H1 (cell line): Measurements from ENCODE around the gene DRC7. TPM values are rescaled to one million over a fixed set of nuclear protein-coding genes. Genes with fewer than 3 reads are reported as not detected.

Source experiments
- CTCF ChIA-PET: fragments of 300-600 bp; sonication (Branson Sonifier 250); formaldehyde crosslinking; loops from one replicate; lab custom pipeline; 2021; ENCODE audit not compliant: partially characterized antibody; lab: Charles Lee
- POLR2A ChIA-PET: fragments of 300-600 bp; sonication (Branson Sonifier 250); formaldehyde crosslinking; loops from one replicate; lab custom pipeline; 2021; ENCODE audit warnings: inconsistent platforms; ENCODE audit not compliant: partially characterized antibody; lab: Charles Lee
- DNase-seq, 2 experiments: peaks; one replicate each; pipeline versions ENCODE4 v3.0.0 to v3.0.0-alpha.2; 2010 to 2022; ENCODE audit warnings: low spot score in 2 of 2, low read depth in 1 of 2, mixed read lengths in 1 of 2
- FAIRE-seq: peaks from 2 replicates; lab custom pipeline; 2011; peaks lifted over from hg19 to GRCh38; lab: Jason Lieb, UNC
- H2AFZ ChIP-seq: 2 replicates; pipeline ENCODE4 v1.8.1; 2012; ENCODE audit warnings: low read length, inconsistent platforms
- H2AK5ac ChIP-seq: 2 replicates; pipeline ENCODE4 v1.6.1; 2013; ENCODE audit warnings: low read depth, low read length
- H2BK120ac ChIP-seq: replicated peaks from 2 replicates; pipeline ENCODE3; 2013; ENCODE audit warnings: low read depth, low read length, inconsistent platforms
- H2BK12ac ChIP-seq: 2 replicates; pipeline ENCODE4 v1.6.1; 2013; ENCODE audit warnings: low read depth, low read length
- H2BK15ac ChIP-seq: 2 replicates; pipeline ENCODE4 v1.6.1; 2013; ENCODE audit warnings: low read length
- H2BK20ac ChIP-seq: 2 replicates; pipeline ENCODE4 v1.6.1; 2013; ENCODE audit warnings: low read length
- H2BK5ac ChIP-seq: 2 replicates; pipeline ENCODE4 v1.6.1; 2013; ENCODE audit warnings: low read depth, low read length
- H3K14ac ChIP-seq: 2 replicates; pipeline ENCODE4 v1.6.1; 2013; ENCODE audit warnings: inconsistent platforms; ENCODE audit not compliant: insufficient read length
- H3K18ac ChIP-seq: 2 replicates; pipeline ENCODE4 v1.6.1; 2013; ENCODE audit warnings: low read length; ENCODE audit errors: extremely low read depth
- H3K23ac ChIP-seq: 2 replicates; pipeline ENCODE4 v1.6.1; 2013; ENCODE audit warnings: inconsistent platforms; ENCODE audit not compliant: insufficient read length
- H3K23me2 ChIP-seq: 2 replicates; pipeline ENCODE4 v1.6.1; 2013; ENCODE audit warnings: low read depth, low read length
- H3K27ac ChIP-seq: 2 replicates; pipeline ENCODE4 v1.6.1; 2011; ENCODE audit warnings: low read depth, low read length, inconsistent platforms
- H3K27me3 ChIP-seq, 4 experiments: replicated peaks in 1 of 4; 1 replicate in 1 of 4; 2 replicates in 3 of 4; pipeline versions ENCODE4 v1.6.1 to v1.8.1; 2011 to 2013; ENCODE audit warnings: low read length in 3 of 4, mild to moderate bottlenecking in 3 of 4, inconsistent platforms in 2 of 4, mixed read lengths in 2 of 4, moderate library complexity in 1 of 4; ENCODE audit not compliant: control insufficient read depth in 3 of 4, insufficient read depth in 3 of 4; ENCODE audit errors: extremely low read depth in 1 of 4
- H3K36me3 ChIP-seq, 4 experiments: 2 replicates each; pipeline versions ENCODE4 v1.6.1 to v1.8.1; 2011 to 2013; ENCODE audit warnings: mild to moderate bottlenecking in 4 of 4, low read length in 3 of 4, moderate library complexity in 2 of 4, control low read depth in 1 of 4, inconsistent platforms in 1 of 4; ENCODE audit not compliant: insufficient read depth in 4 of 4, control insufficient read depth in 2 of 4
- H3K4ac ChIP-seq: replicated peaks from 2 replicates; pipeline ENCODE3; 2013; ENCODE audit warnings: low read length, low read depth, mixed read lengths, inconsistent platforms; ENCODE audit not compliant: insufficient read length
- H3K4me1 ChIP-seq, 4 experiments: replicated peaks in 1 of 4; 1 replicate in 1 of 4; 2 replicates in 3 of 4; pipeline versions ENCODE4 v1.6.1 to v1.8.1; 2011 to 2013; ENCODE audit warnings: low read length in 3 of 4, inconsistent platforms in 2 of 4, mixed read lengths in 1 of 4; ENCODE audit not compliant: insufficient read depth in 4 of 4, control insufficient read depth in 3 of 4
- H3K4me2 ChIP-seq, 2 experiments: 2 replicates each; pipeline versions ENCODE4 v1.6.1 to v1.8.1; 2011 to 2013; ENCODE audit warnings: low read depth in 2 of 2, low read length in 2 of 2, control low read depth in 1 of 2, inconsistent platforms in 1 of 2, mild to moderate bottlenecking in 1 of 2; ENCODE audit not compliant: insufficient read depth in 1 of 2
- H3K4me3 ChIP-seq, 4 experiments: fragments of 200-600, 300-600 bp in 1 of 4; sonication (generic), shearing (Covaris generic), sonication (Bioruptor Twin) in 1 of 4; 2 replicates each; pipeline versions ENCODE4 v1.5.1 to v1.8.1; 2011 to 2016; ENCODE audit warnings: low read length in 4 of 4, low read depth in 3 of 4, control low read depth in 2 of 4, inconsistent platforms in 2 of 4, mild to moderate bottlenecking in 2 of 4, mixed read lengths in 1 of 4, moderate library complexity in 1 of 4; ENCODE audit not compliant: insufficient read depth in 2 of 4; ENCODE audit errors: extremely low read depth in 1 of 4
- H3K56ac ChIP-seq: replicated peaks from 2 replicates; pipeline ENCODE3; 2013; ENCODE audit warnings: low read depth, mild to moderate bottlenecking, mixed read lengths, low read length, inconsistent platforms; ENCODE audit not compliant: insufficient read length
- H3K79me1 ChIP-seq: 2 replicates; pipeline ENCODE4 v1.6.1; 2013; ENCODE audit warnings: low read depth, low read length, control low read depth
- H3K79me2 ChIP-seq, 2 experiments: 2 replicates each; pipeline versions ENCODE4 v1.6.1 to v1.8.1; 2012 to 2013; ENCODE audit warnings: low read length in 2 of 2, mild to moderate bottlenecking in 2 of 2, inconsistent platforms in 1 of 2; ENCODE audit not compliant: insufficient read depth in 2 of 2, control insufficient read depth in 1 of 2
- H3K9ac ChIP-seq, 4 experiments: replicated peaks in 1 of 4; 1 replicate in 1 of 4; 2 replicates in 3 of 4; pipeline versions ENCODE4 v1.6.1 to v1.8.1; 2011 to 2013; ENCODE audit warnings: low read depth in 3 of 4, low read length in 3 of 4, control low read depth in 2 of 4, mild to moderate bottlenecking in 2 of 4, moderate library complexity in 2 of 4, inconsistent platforms in 1 of 4; ENCODE audit errors: extremely low read depth in 1 of 4
- H3K9me3 ChIP-seq, 2 experiments: 2 replicates each; pipeline versions ENCODE4 v1.6.1 to v1.8.1; 2012 to 2013; ENCODE audit warnings: mild to moderate bottlenecking in 2 of 2, moderate library complexity in 2 of 2, control low read depth in 1 of 2, inconsistent platforms in 1 of 2, low read depth in 1 of 2, low read length in 1 of 2, mixed read lengths in 1 of 2; ENCODE audit not compliant: insufficient read depth in 2 of 2
- H4K20me1 ChIP-seq, 2 experiments: replicated peaks in 1 of 2; 2 replicates each; pipeline versions ENCODE3 to v1.8.1; 2011 to 2013; ENCODE audit warnings: inconsistent platforms in 2 of 2, low read length in 2 of 2, mild to moderate bottlenecking in 1 of 2; ENCODE audit not compliant: insufficient read depth in 2 of 2, control insufficient read depth in 1 of 2
- H4K5ac ChIP-seq: 2 replicates; pipeline ENCODE4 v1.6.1; 2013; ENCODE audit warnings: low read length, low read depth, mixed read lengths, inconsistent platforms; ENCODE audit not compliant: insufficient read length
- H4K8ac ChIP-seq: 2 replicates; pipeline ENCODE4 v1.8.0; 2013; ENCODE audit warnings: mild to moderate bottlenecking, moderate library complexity, low read length, inconsistent platforms; ENCODE audit not compliant: insufficient read depth; ENCODE audit errors: extremely low read depth
- H4K91ac ChIP-seq: replicated peaks from 2 replicates; pipeline ENCODE3; 2013; ENCODE audit warnings: low read length, mixed read lengths, inconsistent platforms; ENCODE audit not compliant: insufficient read length
- CBX8 ChIP-seq: fragments of 300-800, 300-1000 bp; sonication (generic); IDR thresholded peaks from 2 replicates; pipeline ENCODE4 v1.7.1; 2016; ENCODE audit warnings: low read depth, low read length, borderline replicate concordance
- GTF2F1 ChIP-seq: IDR thresholded peaks from 2 replicates; pipeline ENCODE4 v1.6.1; 2012; ENCODE audit warnings: low read depth, low read length, improper control_type of control experiment, borderline replicate concordance
- KDM4A ChIP-seq: IDR thresholded peaks from one replicate; pipeline ENCODE4 v1.7.1; 2012; ENCODE audit warnings: low read depth, mild to moderate bottlenecking, moderate library complexity, low read length, inconsistent platforms; ENCODE audit not compliant: severe bottlenecking
- POU5F1 ChIP-seq: IDR thresholded peaks from 2 replicates; pipeline ENCODE4 v1.6.1; 2011; ENCODE audit warnings: low read depth, mild to moderate bottlenecking, low read length, moderate library complexity
- RAD21 ChIP-seq, 2 experiments: IDR thresholded peaks in 1 of 2; conservative IDR thresholded peaks in 1 of 2; 2 replicates each; pipeline ENCODE4 v1.6.1; 2011; ENCODE audit warnings: low read depth in 2 of 2, low read length in 2 of 2, improper control_type of control experiment in 1 of 2, inconsistent platforms in 1 of 2, mild to moderate bottlenecking in 1 of 2, moderate library complexity in 1 of 2
- TBP ChIP-seq: IDR thresholded peaks from 2 replicates; pipeline ENCODE4 v1.6.1; 2011; ENCODE audit warnings: low read depth, low read length, improper control_type of control experiment
- WGBS, 2 experiments: shearing (Covaris generic) in 1 of 2; methylation state at CpG; one replicate each; pipeline versions ENCODE4 v1.1.6 to v1.1.7; 2013 to 2015; ENCODE audit warnings: low lambda C conversion rate in 2 of 2, mixed read lengths in 2 of 2, inconsistent platforms in 1 of 2, low coverage in 1 of 2, missing lambda C conversion rate in 1 of 2; ENCODE audit not compliant: insufficient replicate concordance in 2 of 2, insufficient coverage in 1 of 2, insufficient read length in 1 of 2; ENCODE audit errors: extremely low coverage in 1 of 2, missing lambda C conversion rate in 1 of 2; 5-methylcytosine and 5-hydroxymethylcytosine counted together
- polyA plus RNA-seq, 7 experiments: library from polyadenylated mRNA; depleted of rRNA in 3 of 7; stranded (reverse) in 5 of 7; unstranded in 2 of 7; fragments of >200 nt in 5 of 7; fragments of 200-250 nt in 2 of 7; gene quantifications; 1 replicate in 5 of 7; 2 replicates in 1 of 7; 4 replicates in 1 of 7; pipeline versions ENCODE4 v1.2.1 to v1.2.3, GENCODE V29; 2011 to 2013; ENCODE audit warnings: missing spikeins in 2 of 7, mixed read lengths in 2 of 7
- total RNA-seq: library from RNA; stranded (reverse); fragmentation: NEBNext Ultra II Directional; extraction: Animal tissue kit (Norgen Biotek cat#: 25700); gene quantifications from 2 replicates; pipeline ENCODE4 v1.2.1, GENCODE V29; 2021
- TF ChIP-seq, protein P1 (sequence below): IDR thresholded peaks from 2 replicates; pipeline ENCODE4 v1.6.1; 2012; ENCODE audit warnings: inconsistent platforms
- TF ChIP-seq, protein P2 (sequence below): IDR thresholded peaks from 2 replicates; pipeline ENCODE4 v1.6.1; 2012; ENCODE audit warnings: inconsistent platforms

The DRC7 gene
- total and polyA plus RNA-seq, 2 of the 8 experiments (the other 6 are each of a cell fraction or from before 2014, with no cell fraction given), result 0.14 TPM; not detected in 1

DNA sequence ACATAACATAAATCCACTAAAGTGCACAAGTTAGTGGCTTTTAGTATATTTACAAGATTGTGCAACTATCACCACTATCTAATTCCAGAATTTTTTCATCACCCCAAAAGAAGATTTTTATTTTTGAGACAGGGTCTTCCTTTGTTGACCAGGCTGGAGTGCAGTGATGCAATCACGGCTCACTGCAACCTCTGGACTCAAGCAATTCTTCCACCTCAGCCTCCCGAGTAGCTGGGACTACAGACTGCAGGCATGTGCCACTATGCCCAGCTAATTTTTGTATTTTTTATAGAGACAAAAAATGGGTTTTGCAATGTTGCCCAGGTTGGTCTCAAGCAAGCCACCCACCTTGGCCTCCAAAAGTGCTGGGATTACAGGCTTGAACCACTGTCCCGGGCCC lies 15.1 kb downstream of the DRC7 start:
- Histone ChIP-seq H2AK5ac (no peak overlapping the region), H3K27ac (no peak overlapping the region), H2BK12ac (no peak overlapping the region), H3K14ac (no peak overlapping the region), H2BK5ac (no peak overlapping the region), H4K5ac (no peak overlapping the region), H4K8ac (no peak overlapping the region), H3K9ac (no peak overlapping the region), H3K4me2 (no peak overlapping the region), H2AFZ (no peak overlapping the region), H3K56ac (no peak overlapping the region), H3K23ac (no peak overlapping the region), H3K18ac (no peak overlapping the region), H3K4me1 (no peaks in the 10 kb centered on the region), H3K27me3 (no peaks in the 10 kb centered on the region; a peak in 2 of 7 replicates), H4K20me1 (peaks cover 0 to 3% of the 10 kb centered on the region in 2 experiments), H3K79me2 (no peaks in the 10 kb centered on the region), H3K9me3 (no peaks in the 10 kb centered on the region), H4K91ac (no peak overlapping the region), H2BK15ac (no peak overlapping the region), H3K36me3 (no peaks in the 10 kb centered on the region), H2BK20ac (no peak overlapping the region), H3K4me3 (no peak overlapping the region), H3K4ac (no peak overlapping the region), H3K79me1 (no peaks in the 10 kb centered on the region), H3K23me2 (peaks cover 18% of the 10 kb centered on the region; the same call in 1 of the 2 replicates), H2BK120ac (no peak overlapping the region)
- TF ChIP-seq GTF2F1, result no peak
- no peak for TF ChIP-seq TBP
- TF ChIP-seq RAD21 (IDR thresholded peaks at IDR 0.05 in 1 of 2, conservative IDR thresholded peaks at IDR 0.05 in 1 of 2; ENCODE audit: low read depth in 2 of 2, low read length in 2 of 2), result no peak
- TF ChIP-seq, protein P1, sequence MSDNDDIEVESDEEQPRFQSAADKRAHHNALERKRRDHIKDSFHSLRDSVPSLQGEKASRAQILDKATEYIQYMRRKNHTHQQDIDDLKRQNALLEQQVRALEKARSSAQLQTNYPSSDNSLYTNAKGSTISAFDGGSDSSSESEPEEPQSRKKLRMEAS, result no peak
- TF ChIP-seq, protein P2, sequence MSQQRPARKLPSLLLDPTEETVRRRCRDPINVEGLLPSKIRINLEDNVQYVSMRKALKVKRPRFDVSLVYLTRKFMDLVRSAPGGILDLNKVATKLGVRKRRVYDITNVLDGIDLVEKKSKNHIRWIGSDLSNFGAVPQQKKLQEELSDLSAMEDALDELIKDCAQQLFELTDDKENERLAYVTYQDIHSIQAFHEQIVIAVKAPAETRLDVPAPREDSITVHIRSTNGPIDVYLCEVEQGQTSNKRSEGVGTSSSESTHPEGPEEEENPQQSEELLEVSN, result no peak
- no peak for TF ChIP-seq CBX8
- no peak for TF ChIP-seq KDM4A
- TF ChIP-seq POU5F1, result no peak
- 84% methylated on average over 3 of the region's 3 CpGs; no CpG with 5 or more reads in 1 of the 2 experiments for WGBS, 2 experiments
- ChIA-PET POLR2A (no interaction called here), CTCF (interaction anchor here (1.7 kb wide), 1 partner anchor 133 kb away, joined by 6 read pairs; no protein-coding TSS in a partner anchor)
- no peak for DNase-seq
- no peak for FAIRE-seq
